Measurements from ENCODE around the gene TNFRSF21. TPM values are rescaled to one million over a fixed set of nuclear protein-coding genes. Genes with fewer than 3 reads are reported as not detected.

Gene TNFRSF21
- polyA plus RNA-seq, 1 donor from 2014 or later, result 13.0 TPM

DNA sequence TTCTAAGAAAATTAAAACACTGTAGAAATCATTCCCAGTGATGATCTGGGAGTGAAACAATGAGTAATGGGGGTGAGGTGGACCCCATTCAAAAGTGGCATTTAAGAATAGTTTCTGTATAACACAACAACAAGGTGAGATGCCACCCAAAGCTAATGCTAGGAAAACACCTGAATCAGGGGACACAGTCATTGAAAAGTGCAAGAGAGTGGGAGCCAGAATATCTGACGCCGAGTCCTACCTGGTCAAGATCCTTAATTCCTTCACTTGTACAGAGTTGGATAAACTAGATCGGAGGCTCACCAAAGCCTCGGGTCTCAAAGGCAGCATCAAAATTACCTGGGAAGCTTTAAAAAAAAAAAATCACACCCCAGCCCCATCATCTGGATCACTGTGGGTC is 17.7 kb downstream of the TNFRSF21 start:
- Histone ChIP-seq H3F3A (ENCODE audit: insufficient read depth, low read length, poor library complexity, severe bottlenecking) (no peaks in the 10 kb centered on the region), H2AFZ (ENCODE audit: low read depth, low read length) (no peak overlapping the region), H3K9me2 (ENCODE audit: insufficient read depth, low read length) (no peaks in the 10 kb centered on the region), H4K20me1 (ENCODE audit: insufficient read depth) (no peaks in the 10 kb centered on the region), H3K4me2 (ENCODE audit: low read length) (no peak overlapping the region), H3K4me3 (ENCODE audit: low read length) (no peak overlapping the region), H3K27me3 (ENCODE audit: insufficient read depth, low read depth, low read length) (no peaks in the 10 kb centered on the region), H3K9me3 (ENCODE audit: low read length) (no peaks in the 10 kb centered on the region), H3K9ac (ENCODE audit: low read length) (no peak overlapping the region), H3K79me2 (replicated peaks; ENCODE audit: insufficient read depth, low read length) (peaks cover 22% of the 10 kb centered on the region), H3K36me3 (ENCODE audit: insufficient read depth, low read length) (no peaks in the 10 kb centered on the region), H3K27ac (ENCODE audit: low read length) (no peak overlapping the region)
- TF ChIP-seq, protein P1, sequence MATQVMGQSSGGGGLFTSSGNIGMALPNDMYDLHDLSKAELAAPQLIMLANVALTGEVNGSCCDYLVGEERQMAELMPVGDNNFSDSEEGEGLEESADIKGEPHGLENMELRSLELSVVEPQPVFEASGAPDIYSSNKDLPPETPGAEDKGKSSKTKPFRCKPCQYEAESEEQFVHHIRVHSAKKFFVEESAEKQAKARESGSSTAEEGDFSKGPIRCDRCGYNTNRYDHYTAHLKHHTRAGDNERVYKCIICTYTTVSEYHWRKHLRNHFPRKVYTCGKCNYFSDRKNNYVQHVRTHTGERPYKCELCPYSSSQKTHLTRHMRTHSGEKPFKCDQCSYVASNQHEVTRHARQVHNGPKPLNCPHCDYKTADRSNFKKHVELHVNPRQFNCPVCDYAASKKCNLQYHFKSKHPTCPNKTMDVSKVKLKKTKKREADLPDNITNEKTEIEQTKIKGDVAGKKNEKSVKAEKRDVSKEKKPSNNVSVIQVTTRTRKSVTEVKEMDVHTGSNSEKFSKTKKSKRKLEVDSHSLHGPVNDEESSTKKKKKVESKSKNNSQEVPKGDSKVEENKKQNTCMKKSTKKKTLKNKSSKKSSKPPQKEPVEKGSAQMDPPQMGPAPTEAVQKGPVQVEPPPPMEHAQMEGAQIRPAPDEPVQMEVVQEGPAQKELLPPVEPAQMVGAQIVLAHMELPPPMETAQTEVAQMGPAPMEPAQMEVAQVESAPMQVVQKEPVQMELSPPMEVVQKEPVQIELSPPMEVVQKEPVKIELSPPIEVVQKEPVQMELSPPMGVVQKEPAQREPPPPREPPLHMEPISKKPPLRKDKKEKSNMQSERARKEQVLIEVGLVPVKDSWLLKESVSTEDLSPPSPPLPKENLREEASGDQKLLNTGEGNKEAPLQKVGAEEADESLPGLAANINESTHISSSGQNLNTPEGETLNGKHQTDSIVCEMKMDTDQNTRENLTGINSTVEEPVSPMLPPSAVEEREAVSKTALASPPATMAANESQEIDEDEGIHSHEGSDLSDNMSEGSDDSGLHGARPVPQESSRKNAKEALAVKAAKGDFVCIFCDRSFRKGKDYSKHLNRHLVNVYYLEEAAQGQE (IDR thresholded peaks at IDR 0.05; ENCODE audit: borderline replicate concordance), result no peak
- TF ChIP-seq EZH2 (IDR thresholded peaks at IDR 0.05; ENCODE audit: borderline replicate concordance, insufficient read depth, low read length, poor library complexity, severe bottlenecking), result no peak
- TF ChIP-seq MXI1 (conservative IDR thresholded peaks at IDR 0.05; ENCODE audit: poor library complexity, severe bottlenecking), result no peak
- TF ChIP-seq RAD21 (conservative IDR thresholded peaks at IDR 0.05), result no peak
- TF ChIP-seq POLR2AphosphoS5 (IDR thresholded peaks at IDR 0.05), result no peak
- TF ChIP-seq SMC3 (conservative IDR thresholded peaks at IDR 0.05; ENCODE audit: poor library complexity), result no peak
- TF ChIP-seq TAF1 (IDR thresholded peaks at IDR 0.05; ENCODE audit: low read depth), result no peak
- TF ChIP-seq EP300 (conservative IDR thresholded peaks at IDR 0.05; ENCODE audit: poor library complexity, severe bottlenecking), result no peak
- TF ChIP-seq, protein P2, sequence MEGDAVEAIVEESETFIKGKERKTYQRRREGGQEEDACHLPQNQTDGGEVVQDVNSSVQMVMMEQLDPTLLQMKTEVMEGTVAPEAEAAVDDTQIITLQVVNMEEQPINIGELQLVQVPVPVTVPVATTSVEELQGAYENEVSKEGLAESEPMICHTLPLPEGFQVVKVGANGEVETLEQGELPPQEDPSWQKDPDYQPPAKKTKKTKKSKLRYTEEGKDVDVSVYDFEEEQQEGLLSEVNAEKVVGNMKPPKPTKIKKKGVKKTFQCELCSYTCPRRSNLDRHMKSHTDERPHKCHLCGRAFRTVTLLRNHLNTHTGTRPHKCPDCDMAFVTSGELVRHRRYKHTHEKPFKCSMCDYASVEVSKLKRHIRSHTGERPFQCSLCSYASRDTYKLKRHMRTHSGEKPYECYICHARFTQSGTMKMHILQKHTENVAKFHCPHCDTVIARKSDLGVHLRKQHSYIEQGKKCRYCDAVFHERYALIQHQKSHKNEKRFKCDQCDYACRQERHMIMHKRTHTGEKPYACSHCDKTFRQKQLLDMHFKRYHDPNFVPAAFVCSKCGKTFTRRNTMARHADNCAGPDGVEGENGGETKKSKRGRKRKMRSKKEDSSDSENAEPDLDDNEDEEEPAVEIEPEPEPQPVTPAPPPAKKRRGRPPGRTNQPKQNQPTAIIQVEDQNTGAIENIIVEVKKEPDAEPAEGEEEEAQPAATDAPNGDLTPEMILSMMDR (IDR thresholded peaks at IDR 0.05; ENCODE audit: poor library complexity, severe bottlenecking), result no peak

DNA sequence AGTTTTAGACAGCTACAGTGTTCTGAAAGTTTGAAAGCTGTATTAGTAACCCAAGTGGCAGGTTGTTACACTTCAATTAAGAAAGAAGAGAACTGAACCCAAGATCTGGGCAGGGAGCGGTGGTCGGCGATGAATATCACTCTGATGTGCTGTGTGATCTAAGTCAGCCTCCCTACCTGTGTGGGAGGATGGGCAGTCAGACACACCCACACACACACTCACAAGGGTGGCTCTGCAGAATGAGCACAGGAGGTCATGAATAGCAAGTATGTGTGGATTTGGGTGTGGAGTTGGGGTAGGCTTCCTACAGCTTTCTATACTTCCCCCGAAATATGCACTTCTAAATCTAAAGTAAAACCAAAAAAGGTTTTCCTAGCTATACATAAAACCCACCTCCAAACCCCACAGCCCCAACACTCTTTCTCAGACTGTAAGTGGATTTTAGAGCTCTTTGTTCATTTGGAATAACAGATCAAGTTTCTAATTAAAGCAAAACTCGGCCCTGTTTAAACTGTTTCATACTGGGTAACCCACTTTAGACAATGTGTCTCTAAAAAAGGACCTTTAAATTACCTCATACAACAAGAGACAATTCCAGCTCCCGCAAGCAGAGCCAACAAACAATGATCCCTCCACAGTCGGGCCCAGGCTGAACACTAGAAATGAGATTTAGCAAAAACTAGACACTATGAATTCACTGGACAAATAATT is 19.4 kb downstream of the TNFRSF21 start:
- Histone ChIP-seq H3K4me3 (ENCODE audit: low read length) (no peak overlapping the region), H3K27me3 (ENCODE audit: insufficient read depth, low read depth, low read length) (no peaks in the 10 kb centered on the region), H4K20me1 (ENCODE audit: insufficient read depth) (no peaks in the 10 kb centered on the region), H3F3A (ENCODE audit: insufficient read depth, low read length, poor library complexity, severe bottlenecking) (no peaks in the 10 kb centered on the region), H3K36me3 (ENCODE audit: insufficient read depth, low read length) (peaks cover 9% of the 10 kb centered on the region), H3K9me3 (ENCODE audit: low read length) (no peaks in the 10 kb centered on the region), H3K4me2 (ENCODE audit: low read length) (no peak overlapping the region), H3K79me2 (replicated peaks; ENCODE audit: insufficient read depth, low read length) (peaks cover 17% of the 10 kb centered on the region), H2AFZ (ENCODE audit: low read depth, low read length) (no peak overlapping the region), H3K9ac (ENCODE audit: low read length) (no peak overlapping the region), H3K9me2 (ENCODE audit: insufficient read depth, low read length) (no peaks in the 10 kb centered on the region), H3K27ac (ENCODE audit: low read length) (no peak overlapping the region)
- no peak for TF ChIP-seq EZH2 (IDR thresholded peaks at IDR 0.05; ENCODE audit: borderline replicate concordance, insufficient read depth, low read length, poor library complexity, severe bottlenecking)
- no peak for TF ChIP-seq TAF1 (IDR thresholded peaks at IDR 0.05; ENCODE audit: low read depth)
- TF ChIP-seq RAD21 (conservative IDR thresholded peaks at IDR 0.05), result no peak
- TF ChIP-seq, protein P2 (IDR thresholded peaks at IDR 0.05; ENCODE audit: poor library complexity, severe bottlenecking), result no peak
- no peak for TF ChIP-seq EP300 (conservative IDR thresholded peaks at IDR 0.05; ENCODE audit: poor library complexity, severe bottlenecking)
- no peak for TF ChIP-seq MXI1 (conservative IDR thresholded peaks at IDR 0.05; ENCODE audit: poor library complexity, severe bottlenecking)
- TF ChIP-seq, protein P1 (IDR thresholded peaks at IDR 0.05; ENCODE audit: borderline replicate concordance), result no peak
- no peak for TF ChIP-seq SMC3 (conservative IDR thresholded peaks at IDR 0.05; ENCODE audit: poor library complexity)
- TF ChIP-seq POLR2AphosphoS5 (IDR thresholded peaks at IDR 0.05), result no peak

All from neural cell (in vitro differentiated cells).